HL-60/S4 treated with retinoic acid at 250 ng/mL for 4 days and 3 days (cell line): ENCODE results near the gene CLN6.

Source experiments
- in situ Hi-C: fragments of 300-500 bp; cut with MboI; formaldehyde crosslinking; loops from 2 replicates; pipeline ENCODE4 v1.7.0; 2022; ENCODE audit warnings: low sequenced_read_pairs

Gene CLN6

DNA sequence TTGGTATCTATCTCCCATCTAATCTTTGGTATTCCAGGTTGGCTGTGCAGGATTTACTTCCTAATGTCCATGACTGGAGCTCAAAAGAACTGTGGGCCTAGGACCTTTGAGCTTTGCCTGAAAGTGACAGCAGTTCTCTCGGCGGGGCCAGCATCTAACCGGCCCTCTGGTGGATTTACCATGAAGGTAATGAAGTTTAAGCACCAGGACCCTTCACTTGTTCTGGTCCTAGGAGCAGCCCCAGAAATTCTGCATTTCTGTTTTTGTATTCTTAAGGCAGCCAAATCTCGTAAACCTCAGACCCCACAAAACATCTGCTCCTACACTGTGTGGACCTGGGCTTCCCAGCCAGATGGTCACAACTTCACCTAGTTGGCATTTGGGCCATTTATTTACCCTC is 37.4 kb downstream of the CLN6 start:
- in situ Hi-C loops, result no loop called here

DNA sequence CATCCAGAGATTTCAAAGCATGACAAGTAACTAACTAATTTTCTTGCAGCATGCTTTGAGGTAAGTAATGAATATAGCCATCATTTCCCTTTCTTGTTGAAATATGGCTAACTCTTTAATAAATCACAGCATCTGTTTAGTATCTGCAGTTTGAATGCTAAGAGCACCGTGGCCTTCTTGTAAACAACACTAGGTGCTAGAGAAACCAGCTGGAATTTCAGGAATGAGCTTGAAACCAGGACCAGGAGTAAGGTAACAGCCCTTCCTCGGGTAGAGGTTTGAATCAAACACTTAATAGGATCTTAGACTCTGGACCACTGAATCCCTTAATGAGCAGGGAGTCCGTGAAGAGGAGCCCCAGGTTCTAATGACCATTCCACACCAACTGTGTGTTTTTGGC is 38.0 kb downstream of the CLN6 start:
- in situ Hi-C loops, result no loop called here

DNA sequence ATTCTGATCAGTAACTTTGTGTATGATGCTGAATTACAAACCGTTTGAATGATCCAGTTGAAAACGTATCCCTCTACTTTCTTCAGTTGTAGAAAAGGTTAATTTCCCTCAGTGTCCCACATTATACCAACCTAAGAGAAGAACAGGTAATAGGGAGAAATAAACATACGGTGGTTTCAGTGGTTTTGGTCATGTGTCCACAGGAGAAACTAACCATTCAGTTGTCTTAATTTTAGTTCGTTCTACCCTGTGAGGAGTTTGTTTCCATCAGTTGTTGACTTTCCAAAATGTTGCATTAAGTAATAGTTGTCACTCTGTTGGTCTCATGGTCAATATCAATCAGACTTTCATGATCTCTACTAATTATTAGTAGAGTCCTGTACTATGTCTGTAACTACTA is 39.5 kb downstream of the CLN6 start:
- in situ Hi-C loops, result no loop called here

DNA sequence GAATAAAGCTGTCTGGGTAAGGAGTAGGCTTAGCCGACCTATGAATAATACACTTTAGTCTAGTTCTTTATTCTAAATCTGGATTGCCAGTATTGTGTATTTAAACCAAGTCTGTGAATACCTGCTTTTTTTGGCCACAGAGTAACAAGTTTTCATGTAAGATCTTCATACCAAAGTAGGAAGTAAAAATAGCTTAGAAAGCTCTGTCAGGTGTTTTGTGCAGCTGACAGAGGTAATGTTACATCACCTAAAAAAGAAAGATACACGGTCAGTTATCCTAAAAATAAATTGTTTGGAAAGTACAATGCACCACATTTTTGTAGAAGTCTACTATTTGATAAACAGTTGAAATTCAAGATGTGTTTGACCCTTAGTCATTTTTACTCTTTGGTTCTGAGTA is 40.9 kb downstream of the CLN6 start:
- in situ Hi-C loops, result no loop called here

DNA sequence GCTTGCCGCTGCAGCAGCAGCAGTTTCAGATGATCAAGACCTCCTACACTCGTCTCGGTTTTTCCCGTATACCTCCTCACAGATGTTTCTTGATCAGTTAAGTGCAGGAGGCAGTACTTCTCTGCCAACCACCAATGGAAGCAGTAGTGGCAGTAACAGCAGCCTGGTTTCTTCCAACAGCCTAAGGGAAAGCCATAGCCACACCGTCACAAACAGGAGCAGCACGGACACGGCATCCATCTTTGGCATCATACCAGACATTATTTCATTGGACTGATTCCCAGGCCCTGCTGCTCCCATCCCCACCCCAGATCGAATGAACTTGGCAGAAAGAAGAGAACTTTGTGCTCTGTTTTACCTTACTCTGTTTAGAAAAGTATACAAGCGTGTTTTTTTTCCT is 42.0 kb downstream of the CLN6 start:
- in situ Hi-C loops, result no loop called here

DNA sequence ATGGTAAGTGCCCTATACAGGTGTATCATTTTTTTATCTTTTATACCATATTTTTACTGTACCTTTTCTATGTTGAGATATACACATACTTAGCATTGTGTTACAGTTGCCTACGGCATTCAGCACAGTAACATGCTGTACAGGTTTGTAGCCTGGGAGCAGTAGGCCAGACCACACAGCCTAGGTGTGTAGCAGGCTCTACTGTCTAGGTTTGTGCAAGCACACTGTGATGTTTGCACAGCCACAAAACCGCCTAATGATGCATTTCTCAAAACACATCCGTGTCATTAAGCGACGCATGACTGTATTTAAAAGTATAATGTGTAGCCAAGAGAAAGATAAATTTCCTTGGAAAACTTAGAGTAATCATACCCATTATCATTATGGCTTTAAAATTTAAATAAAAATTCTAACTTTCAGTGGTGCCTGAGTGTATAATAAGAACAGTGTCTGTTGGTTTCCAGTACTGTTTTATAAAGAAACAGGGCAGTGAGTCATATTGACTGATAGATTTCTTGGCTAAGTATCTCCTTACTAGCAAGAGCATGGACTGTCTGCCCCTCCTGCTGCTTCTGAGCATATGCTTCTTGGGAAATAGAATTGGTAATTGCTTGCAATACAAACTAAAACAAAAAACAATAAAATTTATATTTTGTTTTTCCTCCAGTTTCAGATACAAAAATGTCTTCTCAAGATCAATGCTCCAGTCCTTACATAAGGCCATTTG is 42.7 kb downstream of the CLN6 start:
- in situ Hi-C loops, result no loop called here

DNA sequence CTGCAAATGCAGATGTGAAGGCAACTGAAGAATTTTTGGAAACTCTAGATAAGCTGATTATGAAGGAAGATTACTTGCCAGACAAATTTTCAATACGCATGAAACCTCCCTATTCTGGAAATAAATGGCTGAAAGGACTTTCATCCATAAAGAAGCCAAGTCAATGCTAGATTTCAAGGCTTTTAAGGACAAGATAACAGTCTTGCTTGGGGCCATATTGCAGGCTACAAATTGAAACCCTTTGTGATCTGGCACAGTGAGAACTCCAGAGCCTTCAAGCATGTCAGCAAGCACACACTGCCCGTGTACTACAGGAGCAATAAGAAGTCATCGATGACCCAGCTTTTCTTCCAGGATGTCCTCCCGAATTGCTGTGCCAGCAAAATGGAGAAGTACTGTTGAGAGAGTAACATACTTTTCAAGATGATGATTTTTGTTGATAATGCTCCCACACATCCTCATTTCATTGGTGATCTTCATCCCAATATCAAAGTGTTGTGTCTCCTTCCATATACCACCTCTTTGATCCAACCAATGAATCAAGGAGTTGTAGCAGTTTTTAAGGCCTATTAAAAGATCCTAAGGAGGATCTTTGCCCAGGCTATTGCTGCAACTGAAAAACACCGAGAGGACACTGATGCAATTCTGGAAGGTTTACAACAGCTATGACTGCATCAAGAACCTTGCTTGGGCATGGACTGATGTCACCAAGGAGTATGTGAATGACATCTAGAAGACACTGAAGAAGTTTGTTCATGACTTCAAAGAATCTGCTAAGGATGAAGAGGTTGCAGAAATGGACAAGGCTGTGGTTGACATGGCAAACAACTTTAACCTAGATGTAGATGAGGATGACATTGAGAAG is 44.7 kb downstream of the CLN6 start:
- in situ Hi-C loops, result no loop called here

DNA sequence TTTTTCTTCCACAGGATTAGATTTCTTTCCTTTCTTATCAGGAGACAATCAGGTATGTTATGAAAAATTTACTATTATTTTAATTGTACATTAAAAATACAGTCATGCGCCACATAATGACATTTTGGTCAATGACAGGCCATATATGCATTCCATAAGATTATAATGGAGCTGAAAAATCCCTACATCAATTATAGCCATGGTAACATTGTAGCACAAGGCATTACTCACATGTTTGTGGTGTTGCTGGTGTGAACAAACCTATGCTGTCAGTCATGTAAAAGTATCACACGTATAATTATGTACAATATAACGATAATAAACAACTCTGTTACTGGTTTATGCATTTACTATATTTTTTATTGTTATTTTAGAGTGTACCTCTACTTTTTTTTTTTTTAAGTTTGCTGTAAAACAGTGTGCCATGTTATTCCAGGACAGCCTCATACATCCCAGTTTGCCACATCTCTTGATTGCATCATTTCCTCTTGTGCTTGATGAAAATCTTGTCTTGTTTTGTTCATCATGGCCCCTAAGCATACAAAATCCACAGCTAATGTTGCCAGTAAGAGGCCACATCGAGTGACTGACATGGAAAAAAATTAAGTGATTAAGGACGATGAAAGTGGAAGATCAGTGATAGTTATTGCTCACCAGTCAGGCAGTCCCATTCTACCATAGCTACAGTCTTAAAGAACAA is 45.8 kb downstream of the CLN6 start:
- in situ Hi-C loops, result no loop called here

DNA sequence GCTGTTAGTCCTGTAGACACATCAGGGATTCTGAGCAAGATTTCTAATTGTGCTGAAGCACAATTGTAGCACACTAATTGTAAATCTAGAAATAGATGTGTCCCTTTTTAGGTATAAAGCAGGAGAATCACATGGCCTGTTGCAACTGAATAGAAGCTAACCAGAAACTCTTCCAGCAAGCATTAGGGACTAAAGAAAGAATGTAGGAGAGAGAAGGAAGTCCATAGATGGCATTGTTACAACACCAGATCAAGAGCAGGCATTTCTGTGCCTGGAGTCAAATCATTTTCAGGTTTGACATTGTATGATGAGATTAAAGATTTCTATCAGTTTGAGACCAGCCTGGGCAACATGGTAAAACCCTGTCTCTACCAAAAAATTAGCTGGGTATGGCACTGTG is 51.8 kb downstream of the CLN6 start:
- in situ Hi-C loops, result no loop called here

DNA sequence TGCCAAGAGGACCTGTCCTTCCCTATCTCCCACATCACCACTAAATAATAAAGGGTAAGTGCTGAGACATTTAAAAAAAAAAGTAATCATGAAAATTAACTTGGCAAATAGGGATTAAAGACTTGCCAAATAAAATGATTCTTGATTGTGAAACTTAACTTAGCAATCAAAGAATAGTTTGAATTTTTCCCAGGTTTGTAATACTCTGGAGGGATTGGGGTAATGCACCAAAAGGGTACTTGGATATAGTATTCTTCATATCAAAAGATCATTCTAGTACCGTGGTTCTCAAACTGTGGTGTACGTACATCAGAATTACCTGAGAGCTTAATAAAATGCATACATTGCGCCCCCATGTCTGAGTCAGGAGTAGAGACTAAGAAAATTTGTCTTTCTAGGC is 52.9 kb downstream of the CLN6 start:
- in situ Hi-C loops, result no loop called here

DNA sequence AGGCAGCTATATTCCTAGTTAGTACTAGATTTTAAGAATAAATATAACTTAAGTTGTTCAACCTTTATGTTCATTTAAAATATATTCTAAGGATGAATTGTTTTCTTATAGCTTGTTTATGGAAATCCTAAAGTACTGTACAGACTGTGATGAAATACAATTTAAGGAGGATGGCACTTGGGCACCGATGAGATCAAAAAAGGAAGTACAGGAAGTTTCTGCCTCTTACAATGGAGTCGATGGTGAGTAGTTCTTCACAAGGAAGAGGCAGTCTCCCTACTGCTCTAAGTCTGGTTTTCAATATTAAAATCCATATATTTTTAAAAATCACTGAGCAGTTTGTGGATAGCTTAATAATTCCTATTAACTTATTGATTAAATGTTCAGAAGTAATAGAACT is 54.0 kb downstream of the CLN6 start:
- in situ Hi-C loops, result no loop called here

DNA sequence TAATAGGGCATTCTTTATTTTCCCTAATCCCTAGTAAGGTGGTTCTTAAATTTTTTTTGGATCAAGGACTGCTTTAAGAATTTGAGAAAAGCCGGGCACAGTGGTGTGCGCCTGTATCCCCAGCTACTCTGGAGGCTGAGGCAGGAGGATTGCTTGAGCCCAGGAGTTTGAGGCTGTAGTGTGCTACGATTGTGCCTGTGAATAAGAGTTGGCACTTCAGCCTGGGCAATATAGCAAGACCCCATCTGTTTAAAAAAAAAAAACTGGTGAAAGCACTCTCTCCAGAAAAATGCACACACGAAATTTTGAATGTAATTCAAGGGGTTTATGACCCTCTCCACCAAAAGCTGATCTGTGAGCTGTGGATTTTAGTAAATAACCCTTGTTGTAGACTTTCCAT is 56.4 kb downstream of the CLN6 start:
- in situ Hi-C loops, result loop anchor here (25.0 kb wide), 1 partner anchor 311 kb away; no protein-coding TSS in a partner anchor

DNA sequence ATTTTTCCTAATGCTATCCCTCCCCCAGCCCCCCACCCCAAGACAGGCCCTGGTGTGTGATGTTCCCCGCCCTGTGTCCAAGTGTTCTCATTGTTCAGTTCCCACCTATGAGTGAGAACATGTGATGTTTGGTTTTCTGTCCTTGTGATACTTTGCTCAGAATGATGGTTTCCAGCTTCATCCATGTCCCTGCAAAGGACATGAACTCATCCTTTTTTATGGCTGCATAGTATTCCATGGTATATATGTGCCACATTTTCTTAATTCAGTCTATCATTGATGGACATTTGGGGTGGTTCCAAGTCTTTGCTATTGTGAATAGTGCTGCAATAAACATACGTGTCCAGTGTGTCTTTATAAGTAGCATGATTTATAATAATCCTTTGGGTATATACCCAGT is 57.5 kb downstream of the CLN6 start:
- in situ Hi-C loops, result loop anchor here (25.0 kb wide), 1 partner anchor 310 kb away; no protein-coding TSS in a partner anchor

DNA sequence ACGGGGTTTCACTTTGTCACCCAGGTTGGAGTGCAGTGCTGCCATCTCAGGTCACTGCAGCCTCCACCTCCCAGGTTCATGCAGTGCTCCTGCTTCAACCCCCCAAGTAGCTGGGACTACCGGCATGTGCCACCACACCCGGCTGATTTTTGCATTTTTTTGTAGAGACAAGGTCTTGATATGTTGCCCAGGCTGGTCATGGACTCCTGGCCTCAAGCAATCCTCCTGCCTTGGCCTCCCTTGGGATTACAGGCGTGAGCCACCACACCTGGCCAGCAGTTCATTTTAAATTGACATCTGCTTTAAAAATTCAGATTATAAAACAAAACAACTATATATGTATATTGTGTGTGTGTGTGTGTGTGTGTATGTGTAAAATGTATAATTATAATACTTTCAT is 62.7 kb downstream of the CLN6 start:
- in situ Hi-C loops, result loop anchor here (25.0 kb wide), 1 partner anchor 305 kb away; no protein-coding TSS in a partner anchor

DNA sequence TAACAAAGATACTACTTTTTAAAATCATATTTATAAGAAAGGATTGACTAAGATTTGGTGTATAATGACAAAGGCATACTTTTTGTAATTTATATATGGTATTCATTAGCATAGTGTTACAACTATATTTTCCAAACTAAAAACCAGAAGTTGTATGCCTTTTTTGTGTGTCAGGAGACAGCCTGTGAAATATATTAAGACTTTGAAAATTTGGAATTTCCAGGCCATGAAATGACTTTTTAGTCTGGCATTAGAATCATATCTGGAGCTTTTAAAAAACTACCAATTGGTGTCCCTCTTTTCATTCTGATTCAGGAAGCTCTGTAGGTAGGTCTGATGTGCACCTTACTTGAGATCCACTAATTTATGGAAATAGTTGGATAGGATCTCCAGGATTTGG is 66.3 kb downstream of the CLN6 start:
- in situ Hi-C loops, result loop anchor here (25.0 kb wide), 1 partner anchor 301 kb away; no protein-coding TSS in a partner anchor

DNA sequence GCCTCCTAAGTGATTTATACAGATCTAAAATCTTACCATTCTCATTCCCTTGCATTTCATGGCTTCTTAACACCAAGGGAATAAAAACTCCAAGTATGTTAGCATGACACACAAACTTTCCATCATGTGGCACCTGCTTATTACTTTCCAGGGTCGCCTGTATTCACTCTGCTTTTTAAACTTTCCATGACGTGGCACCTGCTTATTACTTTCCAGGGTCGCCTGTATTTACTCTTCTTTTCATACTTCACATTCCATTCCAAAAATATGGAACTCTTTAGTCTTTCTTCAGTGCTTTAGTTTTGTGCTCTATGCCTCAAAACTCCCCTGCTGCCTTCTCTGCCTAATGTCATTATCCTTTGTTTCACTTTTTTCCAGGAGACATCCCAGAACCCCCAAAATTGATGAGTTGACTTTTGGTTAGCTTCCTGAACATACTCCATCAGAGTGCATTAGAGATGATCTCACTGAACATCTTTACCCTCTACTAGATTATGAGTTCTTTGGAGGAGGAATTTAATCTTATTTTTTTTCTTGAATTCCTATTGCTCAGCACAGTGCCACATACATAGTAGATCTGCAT is 71.4 kb downstream of the CLN6 start:
- in situ Hi-C loops, result loop anchor here (25.0 kb wide), 1 partner anchor 296 kb away; no protein-coding TSS in a partner anchor

DNA sequence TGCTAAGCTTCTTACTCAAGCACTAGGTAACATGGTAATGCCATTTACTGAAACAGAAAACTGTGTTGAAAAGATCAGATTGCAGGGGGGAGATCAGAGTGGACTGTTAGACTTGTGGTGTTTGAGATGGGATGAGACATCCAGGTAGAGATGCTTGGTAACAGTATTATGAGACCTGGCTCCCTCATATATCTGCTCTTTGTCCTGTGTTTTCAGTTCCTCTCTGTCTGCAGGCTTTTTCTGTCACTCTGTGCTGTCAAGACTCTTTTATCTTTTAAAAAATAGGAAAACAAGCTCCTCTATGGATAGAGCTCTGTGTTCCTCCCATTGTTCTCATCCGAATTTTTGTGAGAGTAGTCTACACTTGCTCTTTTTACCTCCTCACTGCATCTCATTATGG is 72.5 kb downstream of the CLN6 start:
- in situ Hi-C loops, result loop anchor here (25.0 kb wide), 1 partner anchor 295 kb away; no protein-coding TSS in a partner anchor
